Measurements from ENCODE around the gene GAMT. TPM values are rescaled to one million over a fixed set of nuclear protein-coding genes. Genes with fewer than 3 reads are reported as not detected.
A peak's percentile ranks its signal among the peaks of the same experiment; 100 is the strongest.

The GAMT gene
- polyA plus RNA-seq, 1 donor, result 218 TPM

DNA sequence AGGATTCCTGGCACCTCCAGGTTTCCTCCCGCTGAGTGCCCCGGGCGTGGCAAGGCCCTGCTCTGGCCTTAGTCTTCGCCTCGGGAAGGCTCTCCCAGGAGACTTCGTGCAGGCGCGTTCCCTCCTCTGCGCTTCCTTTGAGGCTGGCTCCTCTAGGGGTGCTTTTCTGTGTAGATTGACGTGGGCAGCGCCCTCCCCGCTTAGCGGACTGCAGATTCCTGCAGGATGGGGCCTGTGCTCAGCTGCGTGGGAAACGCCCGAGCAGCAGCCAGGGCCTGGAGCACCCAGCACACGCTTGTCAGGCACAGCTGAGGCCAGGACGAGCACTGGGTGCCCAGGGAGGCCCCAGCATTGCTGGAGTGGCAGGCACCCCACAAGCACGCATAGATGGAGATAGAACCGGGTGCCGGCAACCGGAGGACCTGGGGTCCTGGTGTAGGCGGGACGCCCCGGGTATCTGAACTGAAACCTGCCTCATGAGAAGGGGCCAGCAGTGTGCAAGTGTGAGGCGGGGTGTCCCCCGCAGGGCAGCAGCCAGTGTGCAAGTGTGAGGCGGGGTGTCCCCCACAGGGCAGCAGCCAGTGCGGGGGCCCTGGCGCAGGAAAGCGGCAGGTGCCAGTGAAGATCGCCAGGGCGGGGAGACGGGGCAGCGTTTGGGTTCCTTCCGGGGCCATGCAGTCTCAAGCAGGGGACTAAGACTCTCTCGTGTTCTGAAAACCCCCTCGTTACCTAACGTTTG, 14.2 kb downstream of the GAMT start:
- DNase-seq (ENCODE audit: low read depth), result no peak

DNA sequence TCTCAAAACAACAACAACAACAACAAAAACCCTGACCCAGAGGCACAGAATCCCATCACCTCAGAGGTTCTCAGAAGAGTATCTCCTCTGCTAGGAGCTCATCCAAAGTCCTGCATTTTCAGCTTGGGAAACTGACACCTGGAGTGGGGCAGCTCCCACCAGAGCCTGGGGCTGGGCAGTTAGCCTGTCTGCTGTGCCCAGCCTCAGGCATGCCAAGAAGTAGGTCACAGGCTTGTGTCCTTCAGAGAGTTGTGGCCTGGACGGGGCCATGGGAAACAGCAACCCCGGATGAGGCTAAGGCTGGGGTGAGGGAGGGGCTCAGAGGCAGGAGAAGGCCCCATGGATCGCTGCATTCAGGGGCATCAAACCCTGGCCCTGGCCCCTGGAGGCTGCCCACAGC, 15.5 kb downstream of the GAMT start:
- no peak for DNase-seq (ENCODE audit: low read depth)

DNA sequence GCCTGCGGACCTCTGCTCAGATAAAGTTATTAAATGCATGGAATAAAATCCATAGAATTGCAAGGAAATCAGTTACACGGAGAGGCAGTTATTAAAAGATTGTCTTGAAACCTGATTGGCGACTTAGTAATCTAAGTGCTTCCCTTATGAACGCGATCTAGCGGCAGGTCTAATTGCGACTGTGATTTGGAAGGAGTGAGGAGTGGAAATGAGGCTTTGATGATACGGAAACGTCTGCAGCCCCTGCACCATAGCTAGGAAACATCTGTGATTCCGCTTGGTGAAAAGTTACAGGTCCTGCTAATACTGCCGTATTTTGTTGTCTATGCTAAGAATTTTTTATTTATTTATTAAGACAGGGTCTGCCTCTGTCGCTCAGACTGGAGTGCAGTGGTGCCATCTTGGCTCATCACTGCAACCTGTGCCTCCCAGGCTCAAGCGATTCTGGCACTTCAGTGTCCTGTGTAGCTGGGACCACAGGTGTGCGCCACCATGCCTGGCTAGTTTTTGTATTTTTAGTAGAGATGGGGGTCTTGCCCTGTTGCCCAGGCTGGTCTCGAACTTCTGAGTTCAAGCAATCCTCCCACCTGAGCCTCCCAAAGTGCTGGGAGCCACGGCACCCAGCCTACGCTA, 16.7 kb downstream of the GAMT start:
- no peak for DNase-seq (ENCODE audit: low read depth)

DNA sequence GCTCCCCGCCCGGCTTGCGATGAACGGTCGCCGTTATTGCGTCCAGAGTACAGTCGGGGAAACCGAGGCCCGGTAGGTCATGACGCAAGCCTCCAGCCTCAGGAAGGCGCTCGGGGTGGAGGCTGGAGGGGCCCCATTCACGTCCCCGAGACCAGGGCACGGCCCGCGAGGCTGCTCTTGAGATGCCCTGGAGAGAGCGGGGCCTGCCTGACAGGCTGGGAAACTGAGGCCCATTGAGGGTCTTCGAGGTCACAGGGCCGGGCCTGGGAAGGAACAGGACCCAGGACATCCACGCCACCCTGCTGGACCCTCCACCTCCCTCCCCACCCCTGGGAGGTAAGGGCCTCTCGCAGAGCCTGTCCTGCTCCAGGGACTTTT, 17.3 kb downstream of the GAMT start:
- DNase-seq (ENCODE audit: low read depth), result no peak

- DNase-seq (ENCODE audit: low read depth), result peak; percentile 72
These were observed 17.8 kb downstream of the GAMT start, which contains the start of gene NDUFS7 for GRCh38 chr19:1383312-1384084. TSS of gene NDUFS7 (plus strand) at chr19:1383907. CDS start at chr19:1383927, 20 bp downstream.

GRCh38 chr19:1383017-1383311, 18.4 kb downstream of the GAMT start:
- no peak for DNase-seq (ENCODE audit: low read depth)

DNA sequence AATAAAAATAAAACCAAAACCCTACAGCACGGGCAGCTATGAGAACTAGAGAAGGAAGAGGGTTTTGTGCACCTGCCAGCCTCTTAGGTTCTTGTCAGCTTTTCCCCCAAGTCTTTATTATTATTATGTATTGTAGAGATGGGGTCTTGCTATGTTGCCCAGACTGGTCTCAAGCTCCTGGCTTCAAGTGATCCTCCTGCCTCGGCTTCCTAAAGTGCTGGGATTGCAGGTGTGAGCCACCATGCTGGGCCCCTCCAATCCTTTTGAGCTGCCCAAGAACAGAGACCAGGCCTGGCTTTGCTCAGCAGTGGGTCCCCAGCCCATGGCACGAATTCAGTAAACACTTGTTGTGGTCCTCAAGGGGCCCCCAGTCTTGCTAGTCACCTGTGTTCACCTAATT, 19.1 kb downstream of the GAMT start:
- DNase-seq (ENCODE audit: low read depth), result no peak

GRCh38 chr19:1379961-1380489, 21.3 kb downstream of the GAMT start:
- DNase-seq (ENCODE audit: low read depth), result no peak

GRCh38 chr19:1379126-1379905, 22.0 kb downstream of the GAMT start:
- no peak for DNase-seq (ENCODE audit: low read depth)

- no peak for DNase-seq (ENCODE audit: low read depth)
These were observed 23.2 kb downstream of the GAMT start for GRCh38 chr19:1377965-1378785.

DNA sequence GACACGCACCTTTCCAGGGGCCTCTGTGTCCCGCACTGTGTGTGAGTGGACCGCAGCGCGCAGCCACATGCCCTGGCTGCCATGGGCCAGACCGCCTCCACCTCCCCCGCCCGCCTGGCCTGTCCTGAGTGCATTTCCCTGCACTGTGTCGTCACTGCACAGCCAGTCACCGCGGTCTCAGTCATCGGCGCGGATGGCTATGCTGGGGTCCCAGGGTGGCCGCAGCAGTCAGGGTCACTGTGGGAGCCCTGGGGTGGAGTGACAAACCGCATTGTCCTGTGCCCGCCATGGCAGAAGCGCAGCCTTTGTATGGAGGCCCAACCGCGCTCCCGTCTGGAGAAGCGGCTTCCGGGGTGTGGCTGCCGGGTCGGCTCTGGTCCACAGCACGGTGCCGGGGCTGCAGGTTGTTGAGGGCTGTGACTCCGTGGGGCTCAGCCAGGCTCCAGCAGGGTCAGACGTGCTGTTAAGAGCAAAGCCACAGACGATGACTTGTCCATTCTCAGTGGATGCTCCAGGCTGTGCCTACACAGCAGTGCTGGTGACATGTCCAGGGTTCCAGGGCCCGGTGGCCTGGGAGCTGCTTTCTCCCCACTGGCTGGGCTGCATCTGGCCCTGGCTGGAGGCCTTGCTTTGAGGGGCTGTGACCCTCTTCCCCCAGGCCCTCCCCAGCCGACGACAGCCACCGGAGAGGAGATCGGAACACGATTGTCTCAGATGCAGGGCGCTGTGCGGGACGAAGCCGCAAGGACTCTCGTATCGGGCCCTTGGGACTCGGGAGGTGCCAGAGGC, 24.0 kb downstream of the GAMT start:
- DNase-seq (ENCODE audit: low read depth), result no peak

DNA sequence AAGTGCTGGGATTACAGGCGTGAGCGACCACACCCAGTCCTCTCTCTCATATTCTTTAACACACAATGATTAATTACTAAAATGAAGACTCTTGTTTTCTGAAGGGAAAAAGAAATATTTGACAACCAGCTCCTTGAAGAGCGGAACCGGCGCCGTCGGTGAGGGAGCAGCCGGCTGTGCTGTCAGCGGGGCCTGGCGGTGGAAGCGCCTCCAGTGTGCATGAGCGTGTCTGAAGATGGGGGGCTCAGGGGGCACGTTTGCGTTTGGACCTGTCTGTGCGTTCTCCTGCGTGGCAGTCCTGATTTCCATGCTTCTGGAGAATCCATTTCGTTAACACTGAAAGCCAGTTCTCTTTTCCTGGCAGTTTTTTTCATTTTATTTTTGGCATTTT, 24.9 kb downstream of the GAMT start:
- DNase-seq (ENCODE audit: low read depth), result no peak

DNA sequence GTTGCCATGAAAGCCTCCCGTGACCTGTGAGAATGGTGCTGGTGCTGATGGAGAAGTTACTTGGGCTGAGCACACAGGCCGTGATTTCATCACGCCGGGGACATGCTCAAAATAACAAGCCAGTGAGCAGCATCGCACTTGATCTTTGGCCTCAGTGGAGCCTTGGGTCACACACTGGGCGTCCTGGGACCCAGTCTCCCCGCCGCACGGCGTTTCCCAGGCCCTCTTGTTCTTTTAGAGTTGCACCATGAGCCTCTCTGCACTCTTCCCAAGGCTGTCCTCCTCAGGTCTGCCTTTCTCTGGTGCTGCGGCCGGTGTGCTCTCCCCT, 27.1 kb downstream of the GAMT start:
- DNase-seq (ENCODE audit: low read depth), result no peak

DNA sequence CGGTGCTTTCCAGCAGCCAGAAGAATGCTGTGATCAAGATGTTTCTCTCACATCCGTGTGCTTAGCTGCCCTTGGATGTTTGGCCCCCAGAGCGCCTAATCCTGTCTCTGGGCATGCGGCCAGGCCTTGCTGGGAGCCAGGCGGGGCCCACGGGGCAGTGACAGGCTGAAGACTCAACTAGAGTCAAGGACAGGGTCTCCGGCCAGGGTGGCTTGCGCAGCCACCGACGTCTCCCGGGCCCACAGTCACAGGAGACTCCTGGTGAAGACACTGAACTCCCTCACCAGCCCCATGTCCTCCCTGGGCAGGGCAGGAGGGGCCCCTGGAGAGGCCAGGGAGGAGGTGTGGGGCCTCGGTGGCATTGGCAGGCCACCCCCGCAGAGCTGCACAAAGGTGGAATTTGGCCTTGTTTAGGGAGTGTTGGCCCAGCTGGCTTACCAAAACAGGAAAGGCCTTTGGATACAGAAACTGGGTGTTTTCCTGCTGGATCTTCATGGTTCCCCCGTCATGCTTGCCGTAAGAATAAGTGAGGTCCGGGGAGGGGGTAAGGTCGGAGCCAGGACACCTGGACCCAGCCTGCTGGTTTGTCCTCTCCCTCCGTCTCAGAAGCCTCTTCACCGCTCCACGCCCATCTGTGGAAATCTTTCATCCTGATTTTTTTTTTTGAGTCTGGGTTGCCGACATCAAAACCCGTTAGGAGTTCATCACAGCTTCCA, 27.6 kb downstream of the GAMT start:
- no peak for DNase-seq (ENCODE audit: low read depth)

DNA sequence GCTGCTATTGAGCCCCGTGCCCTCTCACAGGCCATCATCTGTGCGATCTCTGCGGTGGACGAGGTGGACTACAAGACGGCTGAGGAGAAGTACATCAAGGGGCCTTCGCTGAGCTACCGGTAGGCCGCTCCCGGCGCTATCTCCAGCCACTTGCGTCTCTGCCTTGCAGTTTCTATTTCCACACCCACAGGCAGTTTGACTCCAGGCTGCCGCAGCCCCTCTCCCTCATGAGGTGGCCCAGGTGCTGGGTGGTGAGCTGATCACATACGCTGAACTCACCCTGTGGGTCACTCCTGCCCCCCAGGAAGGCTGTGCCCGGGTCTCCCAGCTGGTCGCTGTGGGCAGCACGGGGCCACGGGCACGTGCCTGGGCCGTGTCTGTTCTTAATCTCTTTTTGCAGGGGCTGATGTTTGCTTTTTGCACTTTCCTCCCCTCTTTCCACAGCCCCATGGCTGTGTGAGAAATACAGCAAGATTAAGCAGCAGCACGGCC, 28.3 kb downstream of the GAMT start:
- DNase-seq (ENCODE audit: low read depth), result no peak

- DNase-seq (ENCODE audit: low read depth), result no peak
These were observed 30.6 kb downstream of the GAMT start for GRCh38 chr19:1370579-1371361.

GRCh38 chr19:1369214-1369805, 32.0 kb downstream of the GAMT start:
- DNase-seq (ENCODE audit: low read depth), result no peak
